B cell (primary cell): ENCODE measurements around the gene GNB3. TPM values are rescaled to one million over a fixed set of nuclear protein-coding genes. Genes with fewer than 3 reads are reported as not detected.

Source experiments
- ATAC-seq: fragments of 200-7000 bp; cut with Tn5 transposase; one replicate; pipeline ENCODE4 v1.10.0; 2021; ENCODE audit warnings: low read depth, mild to moderate bottlenecking, moderate number of reproducible peaks, moderate library complexity
- CTCF ChIA-PET: fragments of 350-600 bp; sonication (Branson Sonifier 250); formaldehyde crosslinking; loops from one replicate; lab custom pipeline; 2021; ENCODE audit warnings: antibody characterized with exemption, inconsistent platforms; lab: Charles Lee
- POLR2A ChIA-PET: fragments of 350-600 bp; sonication (Branson Sonifier 250); formaldehyde crosslinking; loops from one replicate; lab custom pipeline; 2021; ENCODE audit warnings: antibody characterized with exemption; lab: Charles Lee
- DNase-seq: peaks from one replicate; pipeline ENCODE4 v3.0.0; 2013
- H2AFZ ChIP-seq: 2 replicates; pipeline ENCODE4 v1.6.1; 2012; ENCODE audit warnings: mild to moderate bottlenecking, low read depth, low read length; ENCODE audit not compliant: insufficient read depth, poor library complexity, severe bottlenecking
- H3K27ac ChIP-seq, 2 donors: 1 replicate in 1 of 2; 2 replicates in 1 of 2; pipeline ENCODE4 v1.5.1; 2012 to 2013; ENCODE audit warnings: low read length in 2 of 2, mild to moderate bottlenecking in 2 of 2, moderate library complexity in 1 of 2
- H3K27me3 ChIP-seq, 4 experiments: fragments of 200-600 bp in 1 of 4; sonication (generic) in 1 of 4; replicated peaks in 1 of 4; 1 replicate in 2 of 4; 2 replicates in 2 of 4; pipeline versions ENCODE4 v1.6.1 to v1.7.0; 2013 to 2016; ENCODE audit warnings: low read length in 3 of 4, mild to moderate bottlenecking in 2 of 4, mixed read lengths in 1 of 4, moderate library complexity in 1 of 4; ENCODE audit not compliant: insufficient read depth in 4 of 4, control insufficient read depth in 3 of 4; ENCODE audit errors: control extremely low read depth in 1 of 4
- H3K36me3 ChIP-seq, 2 experiments: replicated peaks in 1 of 2; 1 replicate in 1 of 2; 2 replicates in 1 of 2; pipeline versions ENCODE4 v1.6.1 to v1.7.1; 2013; ENCODE audit warnings: low read length in 1 of 2; ENCODE audit not compliant: insufficient read depth in 2 of 2, control insufficient read depth in 1 of 2; ENCODE audit errors: control extremely low read depth in 1 of 2, extremely low read depth in 1 of 2
- H3K4me1 ChIP-seq, 2 donors: fragments of 200-600 bp in 1 of 2; sonication (generic) in 1 of 2; 1 replicate in 1 of 2; 2 replicates in 1 of 2; pipeline versions ENCODE4 v1.5.1 to v1.6.1; 2013 to 2017; ENCODE audit warnings: low read length in 2 of 2; ENCODE audit not compliant: control insufficient read depth in 2 of 2, insufficient read depth in 2 of 2
- H3K4me2 ChIP-seq: replicated peaks from 2 replicates; pipeline ENCODE3; 2012; ENCODE audit warnings: mild to moderate bottlenecking, low read depth, low read length; ENCODE audit not compliant: poor library complexity, severe bottlenecking
- H3K4me3 ChIP-seq, 5 experiments: fragments of 200-600 bp in 1 of 5; sonication (generic) in 1 of 5; 1 replicate in 3 of 5; 2 replicates in 2 of 5; pipeline versions ENCODE4 v1.5.1 to v1.7.0; 2011 to 2016; ENCODE audit warnings: low read length in 4 of 5, mild to moderate bottlenecking in 4 of 5, low read depth in 2 of 5, control low read depth in 1 of 5, moderate library complexity in 1 of 5; ENCODE audit not compliant: insufficient read depth in 1 of 5; ENCODE audit errors: control extremely low read depth in 1 of 5, extremely low read depth in 1 of 5
- H3K79me2 ChIP-seq: fragments of 200-600 bp; sonication (generic); one replicate; pipeline ENCODE4 v1.6.0; 2016; ENCODE audit warnings: low read length; ENCODE audit not compliant: control insufficient read depth, insufficient read depth
- H3K9ac ChIP-seq: fragments of 200-600 bp; sonication (generic); 2 replicates; pipeline ENCODE4 v1.6.1; 2017; ENCODE audit warnings: mild to moderate bottlenecking, low read length, moderate library complexity
- H3K9me3 ChIP-seq, 3 donors: one replicate each; pipeline versions ENCODE4 v1.6.1 to v1.7.1; 2013; ENCODE audit warnings: low read length in 2 of 3; ENCODE audit not compliant: control insufficient read depth in 2 of 3, insufficient read depth in 1 of 3; ENCODE audit errors: control extremely low read depth in 1 of 3
- H4K20me1 ChIP-seq: 2 replicates; pipeline ENCODE4 v1.6.0; 2012; ENCODE audit warnings: mild to moderate bottlenecking, low read length; ENCODE audit not compliant: insufficient read depth, control insufficient read depth, poor library complexity, severe bottlenecking
- H3K27ac Mint-ChIP-seq: one replicate; pipeline ENCODE4 v1.8.0; 2021; ENCODE audit warnings: mixed read lengths
- H3K27me3 Mint-ChIP-seq: one replicate; pipeline ENCODE4 v1.8.0; 2021; ENCODE audit warnings: mixed read lengths
- H3K4me1 Mint-ChIP-seq: one replicate; pipeline ENCODE4 v1.8.0; 2021; ENCODE audit warnings: mixed read lengths
- H3K4me3 Mint-ChIP-seq: one replicate; pipeline ENCODE4 v1.8.0; 2021; ENCODE audit warnings: mixed read lengths
- H3K9me3 Mint-ChIP-seq: one replicate; pipeline ENCODE4 v1.8.0; 2022; ENCODE audit warnings: mixed read lengths; ENCODE audit not compliant: insufficient read depth
- EZH2 ChIP-seq: IDR thresholded peaks from 2 replicates; pipeline ENCODE4 v1.6.1; 2012; ENCODE audit warnings: borderline replicate concordance, low read depth, mild to moderate bottlenecking, moderate library complexity, low read length; ENCODE audit not compliant: insufficient read depth, poor library complexity, severe bottlenecking
- WGBS: methylation state at CpG from one replicate; pipeline ENCODE4 v1.1.5; 2013; ENCODE audit warnings: missing lambda C conversion rate; ENCODE audit not compliant: insufficient coverage; 5-methylcytosine and 5-hydroxymethylcytosine counted together
- intact Hi-C: fragments of 100-400 bp; cut with micrococcal nuclease; formaldehyde crosslinking; loops from one replicate; pipeline ENCODE4 v1.10.0; 2022
- polyA plus RNA-seq: library from polyadenylated mRNA; depleted of rRNA; stranded (reverse); fragments of >200 nt; gene quantifications from 2 replicates; pipeline ENCODE4 v1.2.3, GENCODE V29; 2012
- total RNA-seq, 2 donors: library from RNA; stranded (reverse); fragments of 120-200 nt in 1 of 2; gene quantifications; 1 replicate in 1 of 2; 2 replicates in 1 of 2; pipeline versions ENCODE4 v1.2.3 to v1.2.4, GENCODE V29; 2013 to 2022
- TF ChIP-seq, protein P1 (sequence below): fragments of 200-600 bp; IDR thresholded peaks from one replicate; pipeline ENCODE4 v1.8.0; 2022; ENCODE audit warnings: antibody characterized with exemption, mild to moderate bottlenecking

The GNB3 gene
- total and polyA plus RNA-seq, 2 donors (not counting 1 experiment from before 2014, with no cell fraction given): 0.27 to 0.49 TPM

DNA sequence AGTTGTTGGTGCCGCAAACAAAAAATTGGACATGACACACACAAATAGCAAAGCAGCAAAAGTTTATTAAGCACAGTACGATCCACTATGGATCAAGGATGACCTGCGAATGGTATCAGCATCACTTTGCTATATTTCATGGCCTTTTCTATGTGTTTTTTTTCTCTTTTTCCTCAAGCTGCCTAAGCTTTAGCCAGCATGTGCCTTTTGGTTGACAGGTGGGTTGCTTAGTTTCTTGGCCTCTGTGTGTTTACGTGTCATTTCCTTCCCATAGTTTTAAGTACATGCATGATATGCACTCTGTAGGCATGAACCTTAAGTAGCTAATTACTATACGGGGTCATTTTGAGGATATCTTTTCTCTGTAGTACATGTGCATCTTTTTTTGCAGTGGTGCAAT, 41.6 kb upstream of the GNB3 start:
- 90% methylated on average over 2 of the region's 5 CpGs for WGBS

DNA sequence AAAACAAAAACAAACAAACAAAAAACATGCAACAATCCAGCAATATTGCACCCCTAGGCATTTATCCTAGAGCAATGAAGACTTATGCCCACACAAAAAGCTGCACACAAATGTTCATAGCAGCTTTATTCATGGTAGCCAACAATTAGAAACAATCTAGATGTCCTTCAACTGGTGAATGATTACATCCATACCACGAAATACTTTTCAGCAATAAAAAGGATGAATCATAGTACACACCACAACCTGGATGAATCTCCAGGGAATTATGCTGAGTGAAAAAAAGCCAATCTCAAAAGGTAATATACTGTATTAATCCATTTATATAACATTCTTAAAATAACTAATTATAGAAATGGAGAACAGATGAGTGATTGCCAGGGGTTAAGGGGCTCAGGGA, 33.6 kb upstream of the GNB3 start:
- H3K4me3 ChIP-seq: no peak overlapping the region
- intact Hi-C loops: no loop called here
- H4K20me1 ChIP-seq: no peaks in the 10 kb centered on the region
- H3K79me2 ChIP-seq: no peaks in the 10 kb centered on the region
- POLR2A ChIA-PET: interaction anchor here (0.7 kb wide), 1 partner anchor 98 kb away, joined by 8 read pairs; no protein-coding TSS in a partner anchor
- ATAC-seq (no peak), DNase-seq (no peak)
- WGBS: no CpG with 5 or more reads among the region's 1 CpG
- H3K27ac ChIP-seq: no peak overlapping the region
- Mint-ChIP-seq H3K27me3 (no peaks in the 10 kb centered on the region), H3K4me1 (peaks cover under 1% of the 10 kb centered on the region), H3K9me3 (no peaks in the 10 kb centered on the region), H3K4me3 (no peak overlapping the region), H3K27ac (no peak overlapping the region)
- H3K36me3 ChIP-seq: no peaks in the 10 kb centered on the region
- peaks cover 0 to 8% (median 0%) of the 10 kb centered on the region in 4 experiments for H3K27me3 ChIP-seq
- no peak overlapping the region for H2AFZ ChIP-seq
- H3K9me3 ChIP-seq: no peaks in the 10 kb centered on the region
- no peak overlapping the region for H3K9ac ChIP-seq
- CTCF ChIA-PET: no interaction called here
- TF ChIP-seq, protein P1, sequence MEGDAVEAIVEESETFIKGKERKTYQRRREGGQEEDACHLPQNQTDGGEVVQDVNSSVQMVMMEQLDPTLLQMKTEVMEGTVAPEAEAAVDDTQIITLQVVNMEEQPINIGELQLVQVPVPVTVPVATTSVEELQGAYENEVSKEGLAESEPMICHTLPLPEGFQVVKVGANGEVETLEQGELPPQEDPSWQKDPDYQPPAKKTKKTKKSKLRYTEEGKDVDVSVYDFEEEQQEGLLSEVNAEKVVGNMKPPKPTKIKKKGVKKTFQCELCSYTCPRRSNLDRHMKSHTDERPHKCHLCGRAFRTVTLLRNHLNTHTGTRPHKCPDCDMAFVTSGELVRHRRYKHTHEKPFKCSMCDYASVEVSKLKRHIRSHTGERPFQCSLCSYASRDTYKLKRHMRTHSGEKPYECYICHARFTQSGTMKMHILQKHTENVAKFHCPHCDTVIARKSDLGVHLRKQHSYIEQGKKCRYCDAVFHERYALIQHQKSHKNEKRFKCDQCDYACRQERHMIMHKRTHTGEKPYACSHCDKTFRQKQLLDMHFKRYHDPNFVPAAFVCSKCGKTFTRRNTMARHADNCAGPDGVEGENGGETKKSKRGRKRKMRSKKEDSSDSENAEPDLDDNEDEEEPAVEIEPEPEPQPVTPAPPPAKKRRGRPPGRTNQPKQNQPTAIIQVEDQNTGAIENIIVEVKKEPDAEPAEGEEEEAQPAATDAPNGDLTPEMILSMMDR: no peak
- no peak overlapping the region for H3K4me2 ChIP-seq
- peaks cover 0 to 2% of the 10 kb centered on the region in 2 donors for H3K4me1 ChIP-seq

More for the DNA sequence above, 41.6 kb upstream of the GNB3 start:
- H3K4me3 ChIP-seq: no peak overlapping the region
- no peaks in the 10 kb centered on the region for H3K79me2 ChIP-seq
- H3K4me1 ChIP-seq: no peaks in the 10 kb centered on the region
- no peaks in the 10 kb centered on the region for H3K9me3 ChIP-seq
- Mint-ChIP-seq H3K4me3 (no peak overlapping the region), H3K27ac (no peak overlapping the region), H3K27me3 (peaks cover 35% of the 10 kb centered on the region), H3K9me3 (no peaks in the 10 kb centered on the region), H3K4me1 (no peaks in the 10 kb centered on the region)
- no peak overlapping the region for H2AFZ ChIP-seq
- ChIA-PET POLR2A (no interaction called here), CTCF (no interaction called here)
- no peak for DNase-seq
- H4K20me1 ChIP-seq: no peaks in the 10 kb centered on the region
- no peak for ATAC-seq
- H3K36me3 ChIP-seq: no peaks in the 10 kb centered on the region
- intact Hi-C loops: no loop called here
- no peak overlapping the region for H3K27ac ChIP-seq
- TF ChIP-seq, protein P1: no peak
- TF ChIP-seq EZH2: no peak
- no peak overlapping the region for H3K9ac ChIP-seq
- H3K27me3 ChIP-seq: peaks cover 0 to 35% (median 4%) of the 10 kb centered on the region in 4 experiments
- no peak overlapping the region for H3K4me2 ChIP-seq
